HEK293 (cell line): ENCODE data around the gene CSAD.
A peak's percentile ranks its signal among the peaks of the same experiment; 100 is the strongest.
"Not testable (repeated sequence)": the region's sequence is repeated elsewhere in the genome, so short reads cannot be mapped to it uniquely, and the experiment has no call there.

Experiments
- CTCF ChIA-PET: fragments of 350-600 bp; formaldehyde crosslinking; extraction: SDS; loops from one replicate; lab custom pipeline; 2021; ENCODE audit warnings: antibody characterized with exemption; lab: Yijun Ruan, JAX
- POLR2A ChIA-PET: fragments of 300-600 bp; formaldehyde crosslinking; extraction: SDS; loops from one replicate; lab custom pipeline; 2020; ENCODE audit warnings: antibody characterized with exemption, inconsistent platforms; lab: Yijun Ruan, JAX
- H3K27ac ChIP-seq: fragments of 200-500 bp; sonication (Bioruptor generic); 2 replicates; pipeline ENCODE4 v1.5.1; 2014; ENCODE audit warnings: low read depth, low read length, control low read depth, inconsistent platforms; ENCODE audit errors: extremely low read depth
- H3K36me3 ChIP-seq, 2 experiments: fragments of 200-500 bp in 1 of 2; sonication (Bioruptor generic) in 1 of 2; 1 replicate in 1 of 2; 2 replicates in 1 of 2; pipeline ENCODE4 v1.5.1; 2014 to 2017; ENCODE audit warnings: inconsistent platforms in 2 of 2, low read length in 2 of 2; ENCODE audit not compliant: control insufficient read depth in 2 of 2, insufficient read depth in 1 of 2
- H3K4me1 ChIP-seq: fragments of 200-500 bp; sonication (Bioruptor generic); 2 replicates; pipeline ENCODE4 v1.5.1; 2014; ENCODE audit warnings: mild to moderate bottlenecking, low read length, inconsistent platforms; ENCODE audit not compliant: control insufficient read depth, insufficient read depth
- H3K4me3 ChIP-seq: 2 replicates; pipeline ENCODE4 v1.5.1; 2011; ENCODE audit warnings: low read depth, mild to moderate bottlenecking, control low read depth, low read length, moderate library complexity
- H3K9me3 ChIP-seq: fragments of 200-500 bp; sonication (Bioruptor generic); 2 replicates; pipeline ENCODE4 v1.5.1; 2014; ENCODE audit warnings: low read depth, low read length, inconsistent platforms; ENCODE audit not compliant: control insufficient read depth, insufficient read depth
- EGR2 ChIP-seq: fragments of 450-650 bp; formaldehyde crosslinking; IDR thresholded peaks from 2 replicates; pipeline ENCODE4 v1.5.1; 2016; ENCODE audit warnings: low read depth, missing biosample characterization, missing genetic modification characterization
- FEZF1 ChIP-seq: fragments of 450-650 bp; formaldehyde crosslinking; IDR thresholded peaks from 2 replicates; pipeline ENCODE4 v1.5.1; 2016; ENCODE audit warnings: missing biosample characterization, missing genetic modification characterization
- GLIS1 ChIP-seq: fragments of 450-650 bp; formaldehyde crosslinking; IDR thresholded peaks from 2 replicates; pipeline ENCODE4 v1.5.1; 2016; ENCODE audit warnings: missing biosample characterization, missing genetic modification characterization
- KLF1 ChIP-seq: fragments of 450-650 bp; formaldehyde crosslinking; IDR thresholded peaks from 2 replicates; pipeline ENCODE4 v1.5.1; 2016; ENCODE audit warnings: missing biosample characterization, missing genetic modification characterization
- KLF16 ChIP-seq: fragments of 450-650 bp; formaldehyde crosslinking; IDR thresholded peaks from 2 replicates; pipeline ENCODE4 v1.5.1; 2017; ENCODE audit warnings: missing biosample characterization, missing genetic modification characterization
- PATZ1 ChIP-seq: fragments of 450-650 bp; formaldehyde crosslinking; IDR thresholded peaks from 2 replicates; pipeline ENCODE4 v1.5.1; 2016; ENCODE audit warnings: missing biosample characterization, missing genetic modification characterization
- SP2 ChIP-seq: fragments of 450-650 bp; formaldehyde crosslinking; IDR thresholded peaks from 2 replicates; pipeline ENCODE4 v1.5.1; 2016; ENCODE audit warnings: missing biosample characterization, missing genetic modification characterization
- SP7 ChIP-seq: fragments of 450-650 bp; formaldehyde crosslinking; IDR thresholded peaks from 2 replicates; pipeline ENCODE4 v1.5.1; 2016; ENCODE audit warnings: missing biosample characterization, missing genetic modification characterization
- WT1 ChIP-seq: fragments of 450-650 bp; formaldehyde crosslinking; IDR thresholded peaks from 2 replicates; pipeline ENCODE4 v1.5.1; 2016; ENCODE audit warnings: missing biosample characterization, missing genetic modification characterization
- ZBTB21 ChIP-seq: fragments of 450-650 bp; formaldehyde crosslinking; IDR thresholded peaks from 2 replicates; pipeline ENCODE4 v1.5.1; 2017; ENCODE audit warnings: missing biosample characterization, missing genetic modification characterization
- ZEB2 ChIP-seq: fragments of 450-650 bp; formaldehyde crosslinking; IDR thresholded peaks from 2 replicates; pipeline ENCODE4 v1.5.1; 2016; ENCODE audit warnings: missing biosample characterization, missing genetic modification characterization
- ZNF335 ChIP-seq: fragments of 450-650 bp; formaldehyde crosslinking; conservative IDR thresholded peaks from 2 replicates; pipeline ENCODE4 v1.5.1; 2016; ENCODE audit warnings: missing biosample characterization, missing genetic modification characterization
- ZNF366 ChIP-seq: fragments of 450-650 bp; formaldehyde crosslinking; conservative IDR thresholded peaks from 2 replicates; pipeline ENCODE4 v1.5.1; 2016; ENCODE audit warnings: missing biosample characterization, missing genetic modification characterization
- ZXDB ChIP-seq: fragments of 450-650 bp; formaldehyde crosslinking; IDR thresholded peaks from 2 replicates; pipeline ENCODE4 v1.5.1; 2016; ENCODE audit warnings: missing biosample characterization, missing genetic modification characterization
- TF ChIP-seq, protein P1 (sequence below): fragments of 450-650 bp; formaldehyde crosslinking; IDR thresholded peaks from 2 replicates; pipeline ENCODE4 v1.5.1; 2016; ENCODE audit warnings: missing biosample characterization, missing genetic modification characterization
- TF ChIP-seq, protein P2 (sequence below): fragments of 450-650 bp; formaldehyde crosslinking; IDR thresholded peaks from 2 replicates; pipeline ENCODE4 v1.5.1; 2016; ENCODE audit warnings: missing biosample characterization, missing genetic modification characterization
- TF ChIP-seq, protein P3 (sequence below): fragments of 450-650 bp; formaldehyde crosslinking; IDR thresholded peaks from 2 replicates; pipeline ENCODE4 v1.5.1; 2016; ENCODE audit warnings: missing biosample characterization, missing genetic modification characterization

The CSAD gene

DNA sequence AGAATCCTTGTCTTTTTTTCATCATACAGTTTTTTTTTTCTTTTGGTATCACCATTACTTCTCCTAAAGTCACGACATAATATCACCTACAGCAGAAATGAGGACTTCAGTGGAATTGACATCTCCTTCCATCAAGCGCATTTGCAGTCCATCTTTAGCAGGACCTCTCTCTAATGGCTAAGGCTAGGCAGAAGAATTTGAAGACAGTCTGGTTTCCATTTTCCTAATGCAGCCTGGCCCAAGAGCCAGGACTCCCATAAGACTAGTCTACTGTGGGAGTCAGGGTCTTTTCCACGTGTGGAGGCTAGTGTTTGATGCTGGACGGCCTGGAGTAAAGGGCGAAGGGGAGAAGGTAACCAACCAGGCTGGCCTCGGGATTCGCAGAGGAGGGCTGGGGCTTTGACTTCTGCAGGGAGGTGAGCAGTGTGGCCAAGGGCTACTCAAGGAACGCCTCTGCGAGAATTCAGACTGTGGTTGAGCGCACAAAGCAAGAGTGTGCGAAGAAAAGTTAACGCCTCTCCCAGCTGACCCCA, 972 bp downstream of the CSAD start (continued):
- TF ChIP-seq KLF1 (tag by site-specific recombination), result peak; percentile 12; the same call in 1 of the 2 replicates

DNA sequence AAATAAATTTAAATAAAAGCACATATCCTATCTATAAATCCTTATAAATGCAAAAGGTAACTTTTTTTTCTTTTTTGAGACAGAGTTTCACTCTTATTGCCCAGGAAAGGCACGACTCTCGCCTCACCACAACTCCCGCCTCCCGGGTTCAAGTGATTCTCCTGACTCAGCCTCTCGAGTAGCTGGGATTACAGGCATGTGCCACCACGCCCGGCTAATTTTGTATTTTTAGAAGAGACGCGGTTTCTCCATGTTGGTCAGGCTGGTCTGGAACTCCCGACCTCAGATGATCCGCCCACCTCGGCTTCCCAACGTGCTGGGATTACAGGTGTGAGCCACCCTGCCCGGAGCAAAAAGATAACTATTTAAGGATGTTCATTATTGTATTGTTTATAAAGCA, 1.9 kb downstream of the CSAD start:
- POLR2A ChIA-PET, result not testable (repeated sequence)
- peaks cover 16% of the 10 kb centered on the region; the same call in 1 of the 2 replicates for H3K4me1 ChIP-seq
- CTCF ChIA-PET, result interaction anchor here (5.1 kb wide), 1 partner anchor 20 kb away, joined by 46 read pairs; no protein-coding TSS in a partner anchor

DNA sequence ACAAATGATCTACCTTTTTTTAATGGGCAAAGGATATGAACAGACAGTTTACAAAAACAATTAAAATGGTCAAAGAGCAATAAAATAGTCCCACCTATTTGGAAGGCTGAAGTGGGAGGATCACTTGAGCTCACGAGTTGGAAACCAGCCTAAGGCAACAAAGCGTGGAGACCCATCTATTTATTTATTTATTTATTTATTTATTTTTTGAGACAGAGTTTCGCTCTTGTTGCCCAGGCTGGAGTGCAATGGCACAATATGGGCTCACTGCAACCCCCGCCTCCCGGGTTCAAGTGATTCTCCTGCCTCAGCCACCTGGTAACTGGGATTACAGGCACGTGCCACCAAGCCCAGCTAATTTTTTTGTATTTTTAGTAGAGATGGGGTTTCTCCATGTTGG, 3.3 kb downstream of the CSAD start:
- ChIA-PET POLR2A (interaction anchor here (1.0 kb wide), 1 partner anchor 78 kb away, joined by 3 read pairs; no protein-coding TSS in a partner anchor), CTCF (interaction anchor here (0.7 to 1.9 kb wide), 4 partner anchors 8 to 112 kb away, joined by 3 to 4 read pairs (median 3); no protein-coding TSS in a partner anchor)
- H3K9me3 ChIP-seq, H3K27ac ChIP-seq, H3K4me3 ChIP-seq: not testable (repeated sequence)
- Histone ChIP-seq H3K4me1 (peaks cover 16% of the 10 kb centered on the region), H3K36me3 (peaks cover 0 to 10% of the 10 kb centered on the region in 2 experiments; a peak in 2 of 3 replicates)
- TF ChIP-seq KLF1 (tag by site-specific recombination), result peak; percentile 22; the same call in 1 of the 2 replicates
- peak; percentile 30 for TF ChIP-seq PATZ1
- TF ChIP-seq, protein P1, sequence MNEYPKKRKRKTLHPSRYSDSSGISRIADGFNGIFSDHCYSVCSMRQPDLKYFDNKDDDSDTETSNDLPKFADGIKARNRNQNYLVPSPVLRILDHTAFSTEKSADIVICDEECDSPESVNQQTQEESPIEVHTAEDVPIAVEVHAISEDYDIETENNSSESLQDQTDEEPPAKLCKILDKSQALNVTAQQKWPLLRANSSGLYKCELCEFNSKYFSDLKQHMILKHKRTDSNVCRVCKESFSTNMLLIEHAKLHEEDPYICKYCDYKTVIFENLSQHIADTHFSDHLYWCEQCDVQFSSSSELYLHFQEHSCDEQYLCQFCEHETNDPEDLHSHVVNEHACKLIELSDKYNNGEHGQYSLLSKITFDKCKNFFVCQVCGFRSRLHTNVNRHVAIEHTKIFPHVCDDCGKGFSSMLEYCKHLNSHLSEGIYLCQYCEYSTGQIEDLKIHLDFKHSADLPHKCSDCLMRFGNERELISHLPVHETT, result 0 out of 2 replicates have a peak, but pooled peaks have one; percentile 29
- TF ChIP-seq KLF16, result 0 out of 2 replicates have a peak, but pooled peaks have one; percentile 40
- TF ChIP-seq SP7 (tag by site-specific recombination), result peak; percentile 62; the same call in 1 of the 2 replicates
- peak; percentile 66; the same call in 1 of the 2 replicates for TF ChIP-seq WT1
- 0 out of 2 replicates have a peak, but pooled peaks have one; percentile 9 for TF ChIP-seq GLIS1 (tag by site-specific recombination)
- TF ChIP-seq ZNF335 (tag by site-specific recombination), result peak; percentile 41
- peak; percentile 20; the same call in 1 of the 2 replicates for TF ChIP-seq SP2 (tag by site-specific recombination)
- TF ChIP-seq FEZF1 (tag by site-specific recombination), result 0 out of 2 replicates have a peak, but pooled peaks have one; percentile 10
- TF ChIP-seq EGR2 (tag by site-specific recombination), result 0 out of 2 replicates have a peak, but pooled peaks have one; percentile 19
- 0 out of 2 replicates have a peak, but pooled peaks have one; percentile 22 for TF ChIP-seq ZBTB21 (tag by site-specific recombination)
- TF ChIP-seq ZNF366 (tag by site-specific recombination), result peak; percentile 40; the same call in 1 of the 2 replicates
- TF ChIP-seq, protein P2, sequence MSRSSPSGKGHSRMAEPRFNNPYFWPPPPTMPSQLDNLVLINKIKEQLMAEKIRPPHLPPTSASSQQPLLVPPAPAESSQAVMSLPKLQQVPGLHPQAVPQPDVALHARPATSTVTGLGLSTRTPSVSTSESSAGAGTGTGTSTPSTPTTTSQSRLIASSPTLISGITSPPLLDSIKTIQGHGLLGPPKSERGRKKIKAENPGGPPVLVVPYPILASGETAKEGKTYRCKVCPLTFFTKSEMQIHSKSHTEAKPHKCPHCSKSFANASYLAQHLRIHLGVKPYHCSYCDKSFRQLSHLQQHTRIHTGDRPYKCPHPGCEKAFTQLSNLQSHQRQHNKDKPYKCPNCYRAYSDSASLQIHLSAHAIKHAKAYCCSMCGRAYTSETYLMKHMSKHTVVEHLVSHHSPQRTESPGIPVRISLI, result 0 out of 2 replicates have a peak, but pooled peaks have one; percentile 16
- TF ChIP-seq ZXDB, result peak; percentile 33; the same call in 1 of the 2 replicates
- 0 out of 2 replicates have a peak, but pooled peaks have one; percentile 20 for TF ChIP-seq ZEB2 (tag by site-specific recombination)
- TF ChIP-seq, protein P3, sequence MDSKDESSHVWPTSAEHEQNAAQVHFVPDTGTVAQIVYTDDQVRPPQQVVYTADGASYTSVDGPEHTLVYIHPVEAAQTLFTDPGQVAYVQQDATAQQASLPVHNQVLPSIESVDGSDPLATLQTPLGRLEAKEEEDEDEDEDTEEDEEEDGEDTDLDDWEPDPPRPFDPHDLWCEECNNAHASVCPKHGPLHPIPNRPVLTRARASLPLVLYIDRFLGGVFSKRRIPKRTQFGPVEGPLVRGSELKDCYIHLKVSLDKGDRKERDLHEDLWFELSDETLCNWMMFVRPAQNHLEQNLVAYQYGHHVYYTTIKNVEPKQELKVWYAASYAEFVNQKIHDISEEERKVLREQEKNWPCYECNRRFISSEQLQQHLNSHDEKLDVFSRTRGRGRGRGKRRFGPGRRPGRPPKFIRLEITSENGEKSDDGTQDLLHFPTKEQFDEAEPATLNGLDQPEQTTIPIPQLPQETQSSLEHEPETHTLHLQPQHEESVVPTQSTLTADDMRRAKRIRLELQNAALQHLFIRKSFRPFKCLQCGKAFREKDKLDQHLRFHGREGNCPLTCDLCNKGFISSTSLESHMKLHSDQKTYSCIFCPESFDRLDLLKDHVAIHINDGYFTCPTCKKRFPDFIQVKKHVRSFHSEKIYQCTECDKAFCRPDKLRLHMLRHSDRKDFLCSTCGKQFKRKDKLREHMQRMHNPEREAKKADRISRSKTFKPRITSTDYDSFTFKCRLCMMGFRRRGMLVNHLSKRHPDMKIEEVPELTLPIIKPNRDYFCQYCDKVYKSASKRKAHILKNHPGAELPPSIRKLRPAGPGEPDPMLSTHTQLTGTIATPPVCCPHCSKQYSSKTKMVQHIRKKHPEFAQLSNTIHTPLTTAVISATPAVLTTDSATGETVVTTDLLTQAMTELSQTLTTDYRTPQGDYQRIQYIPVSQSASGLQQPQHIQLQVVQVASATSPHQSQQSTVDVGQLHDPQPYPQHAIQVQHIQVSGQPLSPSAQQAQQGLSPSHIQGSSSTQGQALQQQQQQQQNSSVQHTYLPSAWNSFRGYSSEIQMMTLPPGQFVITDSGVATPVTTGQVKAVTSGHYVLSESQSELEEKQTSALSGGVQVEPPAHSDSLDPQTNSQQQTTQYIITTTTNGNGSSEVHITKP (tag by site-specific recombination), result peak; percentile 52; the same call in 1 of the 2 replicates

More for the DNA sequence above, 1.9 kb downstream of the CSAD start:
- peaks cover 8 to 24% of the 10 kb centered on the region in 2 experiments for H3K36me3 ChIP-seq
- H3K9me3 ChIP-seq, H3K27ac ChIP-seq, H3K4me3 ChIP-seq: not testable (repeated sequence)
